GM19193 (cell line): Measurements from ENCODE around the gene KLK10.

ENCODE experiments used
- POLR2A ChIP-seq: IDR thresholded peaks from 4 replicates; pipeline ENCODE4 v1.6.1; 2011; ENCODE audit not compliant: insufficient read depth, insufficient read length; ENCODE audit errors: extremely low read depth

Gene KLK10

DNA sequence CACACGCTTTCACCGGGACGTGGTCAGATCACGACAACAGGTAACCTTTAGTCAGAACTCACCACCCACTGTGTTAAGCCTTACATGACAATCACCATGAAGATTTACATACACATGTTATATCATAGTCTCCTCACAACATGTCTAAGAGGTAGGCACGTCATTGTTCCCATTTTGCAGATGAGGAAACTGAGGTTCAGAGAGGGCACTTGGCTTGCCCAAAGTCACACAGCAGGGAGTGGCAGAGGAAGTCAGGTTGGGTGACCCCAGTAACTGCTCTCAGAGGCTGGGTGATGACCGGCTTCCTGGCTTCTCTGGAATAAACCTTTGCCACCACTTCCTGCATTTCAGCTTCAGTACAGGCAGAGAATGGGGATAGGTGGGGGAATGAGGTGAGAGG lies 5.3 kb downstream of the KLK10 start:
- TF ChIP-seq POLR2A, result no peak

DNA sequence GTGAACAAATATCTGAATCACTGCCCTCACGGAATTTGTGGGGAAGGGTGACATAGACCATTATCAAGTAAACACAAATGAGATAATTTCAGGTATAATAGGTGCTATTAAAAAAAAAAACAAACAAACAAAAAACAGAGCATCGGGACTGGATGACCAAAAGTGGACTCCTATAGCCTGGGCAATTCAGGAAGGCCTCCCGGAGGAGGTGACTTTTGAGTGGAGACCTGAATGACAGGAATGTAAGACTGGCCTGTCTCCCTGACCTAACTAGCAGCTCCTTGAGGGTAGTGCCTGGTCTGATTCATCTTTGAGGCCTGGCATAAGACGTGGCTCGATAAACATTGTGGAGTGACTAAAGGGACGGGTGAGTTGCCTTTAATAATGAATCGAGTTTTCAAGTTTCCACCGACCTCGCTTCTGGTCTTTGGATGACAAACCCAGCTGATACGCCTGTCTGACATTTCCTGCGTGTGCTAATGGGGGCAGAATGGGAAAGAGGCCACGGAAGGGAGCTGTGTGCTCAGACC lies 6.8 kb downstream of the KLK10 start:
- no peak for TF ChIP-seq POLR2A

- TF ChIP-seq POLR2A, result no peak
These were observed 9.3 kb downstream of the KLK10 start for GRCh38 chr19:51010066-51010795.

GRCh38 chr19:51009061-51009891 lies 10.2 kb downstream of the KLK10 start:
- TF ChIP-seq POLR2A, result no peak

- no peak for TF ChIP-seq POLR2A
These were observed 12.0 kb downstream of the KLK10 start for GRCh38 chr19:51007488-51007887.

- no peak for TF ChIP-seq POLR2A
These were observed 13.1 kb downstream of the KLK10 start for GRCh38 chr19:51006406-51006805.

GRCh38 chr19:51005248-51005647 lies 14.3 kb downstream of the KLK10 start:
- TF ChIP-seq POLR2A, result no peak

DNA sequence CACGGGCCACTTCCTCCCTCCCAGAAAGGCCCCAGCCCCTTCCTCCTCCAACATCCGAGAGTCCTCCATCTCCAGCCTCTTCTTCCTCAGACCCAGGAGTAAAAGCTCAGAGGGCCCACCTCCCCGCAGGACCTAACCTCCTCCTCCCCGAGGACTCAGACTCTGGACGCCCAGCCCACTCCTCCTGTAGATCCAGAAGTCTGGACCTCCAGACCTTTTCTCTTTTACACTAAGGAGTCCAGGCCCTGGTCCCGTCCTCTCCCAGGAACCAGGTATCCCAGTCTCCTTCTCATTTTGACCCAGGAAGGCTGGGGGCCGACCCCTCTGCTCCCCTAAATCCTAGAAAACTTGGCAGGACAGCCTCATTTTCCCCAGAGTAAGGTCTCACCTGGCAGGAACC lies 16.2 kb downstream of the KLK10 start:
- TF ChIP-seq POLR2A, result no peak

DNA sequence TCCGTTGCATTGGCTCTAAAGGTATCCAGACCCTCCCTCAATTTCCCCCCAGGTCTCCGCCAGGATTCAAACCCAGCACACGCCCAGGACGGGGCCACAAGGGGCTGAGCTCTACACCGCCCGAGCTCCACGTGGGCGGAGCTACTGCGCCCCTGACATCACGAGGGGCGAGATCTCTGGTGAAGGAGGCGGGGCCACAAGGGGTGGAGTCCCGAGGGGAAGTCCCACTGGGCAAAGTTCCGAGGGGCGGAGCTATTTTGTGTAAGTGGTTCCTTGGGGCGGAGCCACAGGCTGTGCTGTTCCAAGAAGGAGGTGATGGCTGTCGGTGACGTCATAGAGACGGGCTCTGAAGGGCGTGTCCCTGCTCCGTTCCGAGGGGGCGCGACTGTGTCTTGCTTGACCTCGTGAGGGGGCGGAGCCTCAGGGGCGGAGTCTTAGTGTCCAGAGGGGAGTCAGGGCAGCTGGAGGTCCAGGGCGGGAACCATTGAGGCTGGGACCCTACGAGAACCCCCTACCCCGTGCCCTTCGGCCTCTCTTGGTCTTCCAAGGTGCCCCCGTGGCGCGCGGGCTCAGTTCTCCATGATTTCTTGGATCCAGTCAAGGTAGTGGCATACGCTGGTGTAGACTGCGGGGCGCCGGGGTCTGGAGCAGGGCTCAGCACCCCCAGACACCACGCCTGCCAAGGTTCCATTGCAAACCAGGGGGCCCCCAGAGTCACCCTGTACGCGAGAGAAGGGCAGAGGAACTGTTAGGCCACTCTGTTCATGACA lies 16.8 kb downstream of the KLK10 start:
- no peak for TF ChIP-seq POLR2A

DNA sequence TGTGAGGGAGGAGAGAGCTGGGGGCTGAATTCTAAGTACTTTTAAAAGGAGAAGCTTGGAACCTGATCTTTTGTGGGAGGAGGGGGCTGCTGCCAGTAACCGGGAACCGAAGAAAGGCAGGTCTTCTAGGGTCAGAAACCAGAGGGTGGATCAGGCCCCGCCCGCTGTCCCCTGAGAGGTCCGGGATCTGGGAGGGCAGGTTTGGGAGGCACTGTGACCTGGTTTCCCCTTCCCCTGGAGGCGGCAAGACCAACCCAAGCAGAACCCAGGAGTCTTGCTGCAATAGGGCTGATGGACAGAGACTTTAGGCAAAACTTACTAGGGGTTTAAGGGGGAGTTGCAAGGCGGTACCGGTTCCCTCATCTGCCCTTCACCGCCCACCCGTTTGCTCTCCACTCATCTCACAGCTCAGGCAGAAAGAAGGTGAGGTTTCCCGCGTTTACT lies 17.4 kb downstream of the KLK10 start:
- TF ChIP-seq POLR2A, result no peak

DNA sequence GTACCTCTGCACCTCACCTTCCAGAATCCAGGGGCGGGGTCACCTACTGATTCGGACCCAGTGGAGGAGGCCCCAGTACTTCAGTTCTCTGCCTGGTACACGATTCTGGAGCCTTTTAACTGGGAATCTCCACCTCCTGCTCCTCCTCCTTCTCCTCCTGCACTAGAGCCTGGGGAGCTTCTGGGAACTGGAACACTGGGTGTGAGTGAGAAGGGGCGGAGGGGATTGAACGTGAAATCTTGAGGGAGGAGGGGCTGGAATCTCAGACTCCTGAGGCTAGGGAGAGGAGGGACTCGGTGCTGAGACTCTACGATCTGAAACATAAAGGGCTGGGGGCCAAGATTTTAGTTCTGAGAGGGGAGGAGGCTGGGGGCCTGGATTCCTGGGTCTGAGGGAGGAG lies 18.0 kb downstream of the KLK10 start, which contains the start of gene KLK8:
Gene KLK8 (minus strand): TSS at position 90 of the 400 bp plus-strand sequence. CDS start 437 bp downstream, outside the sequence.
- no peak for TF ChIP-seq POLR2A

DNA sequence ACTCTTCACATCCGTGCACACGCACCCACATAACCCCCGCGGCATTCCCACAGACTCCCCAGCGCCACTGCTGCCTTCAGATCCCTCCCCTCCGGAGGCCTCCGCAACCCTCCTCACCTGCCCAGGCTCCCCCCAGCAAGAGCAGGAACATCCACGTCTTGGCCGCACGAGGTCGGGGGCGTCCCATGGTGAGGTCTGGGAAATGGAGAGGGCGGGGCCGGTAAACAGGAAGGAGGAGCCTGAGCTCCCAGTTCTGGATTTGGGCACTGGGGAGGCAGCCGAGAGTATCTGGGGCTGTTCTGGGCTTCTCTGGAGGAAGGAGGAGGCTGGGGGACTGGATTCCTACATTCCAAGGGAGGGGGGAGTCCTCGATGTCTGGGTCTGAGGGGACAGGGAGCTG lies 18.5 kb downstream of the KLK10 start:
- TF ChIP-seq POLR2A, result no peak

- no peak for TF ChIP-seq POLR2A
These were observed 19.1 kb downstream of the KLK10 start for GRCh38 chr19:51000426-51000825.

DNA sequence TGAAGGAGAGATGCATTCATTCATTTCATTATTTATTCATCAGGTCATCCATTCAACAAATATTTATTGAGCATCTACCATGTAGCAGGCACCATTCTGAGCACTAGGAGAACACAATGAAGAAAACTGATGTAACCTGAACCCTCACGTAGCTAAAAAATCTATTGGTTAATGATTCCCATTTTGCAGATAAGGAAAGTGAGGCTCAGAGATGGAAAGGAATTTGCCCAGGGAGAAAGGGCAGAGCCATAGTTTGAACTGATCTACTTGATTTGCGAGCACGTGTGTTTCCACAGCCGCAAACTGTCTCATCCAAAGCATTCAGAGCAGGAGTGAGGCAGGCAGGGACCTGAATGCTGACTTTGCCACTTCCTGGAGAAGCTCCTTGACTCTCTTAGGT lies 20.8 kb downstream of the KLK10 start:
- no peak for TF ChIP-seq POLR2A

DNA sequence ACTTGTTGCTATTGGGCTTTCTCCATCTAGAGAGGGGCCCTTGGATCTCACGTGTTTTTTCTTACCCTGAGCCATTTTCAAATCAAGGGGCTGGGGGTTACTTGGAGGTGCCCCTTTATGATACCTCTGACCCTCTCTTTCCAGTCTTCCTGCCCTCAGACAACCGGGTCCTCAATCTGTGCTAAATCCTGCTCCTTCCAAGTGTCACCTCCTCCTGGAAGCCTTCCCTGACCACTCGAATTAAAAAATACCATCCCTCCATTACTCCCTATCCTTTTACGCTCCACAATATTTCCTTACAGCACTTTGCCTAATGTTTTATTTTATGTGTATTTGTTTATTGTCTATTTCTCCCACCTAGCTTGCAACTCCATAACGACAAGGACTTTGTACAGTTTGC lies 21.4 kb downstream of the KLK10 start:
- no peak for TF ChIP-seq POLR2A
